NCI-H2196 (cell line): Measurements from ENCODE around the gene TNPO1.

Source experiments
- DNase-seq: peaks from one replicate; lab custom pipeline; 2025; ENCODE audit not compliant: unreplicated experiment; lab: John Stamatoyannopoulos, UW

The TNPO1 gene

GRCh38 chr5:72850113-72850512 is 33.7 kb downstream of the TNPO1 start:
- no peak for DNase-seq

- DNase-seq = no peak
These were observed 35.9 kb downstream of the TNPO1 start for GRCh38 chr5:72852356-72852755.

DNA sequence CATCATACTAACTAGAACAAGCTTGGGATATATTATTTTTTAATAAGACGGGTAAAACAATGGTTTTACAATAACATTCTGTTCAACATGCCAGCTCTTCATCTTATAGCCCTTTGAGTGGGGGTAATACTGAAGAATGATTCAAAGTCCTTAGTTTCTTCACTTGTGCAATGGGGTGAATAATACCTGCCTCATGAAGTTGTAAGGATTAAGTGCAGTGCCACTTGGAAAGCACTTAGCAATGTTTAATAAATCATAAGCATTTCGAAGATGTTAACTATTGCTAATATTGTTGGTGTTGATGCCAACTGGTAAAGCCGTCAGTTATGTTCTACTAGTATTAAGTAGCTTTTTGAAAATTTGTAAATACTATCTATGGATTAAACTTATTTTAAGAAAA is 38.0 kb downstream of the TNPO1 start:
- no peak for DNase-seq

DNA sequence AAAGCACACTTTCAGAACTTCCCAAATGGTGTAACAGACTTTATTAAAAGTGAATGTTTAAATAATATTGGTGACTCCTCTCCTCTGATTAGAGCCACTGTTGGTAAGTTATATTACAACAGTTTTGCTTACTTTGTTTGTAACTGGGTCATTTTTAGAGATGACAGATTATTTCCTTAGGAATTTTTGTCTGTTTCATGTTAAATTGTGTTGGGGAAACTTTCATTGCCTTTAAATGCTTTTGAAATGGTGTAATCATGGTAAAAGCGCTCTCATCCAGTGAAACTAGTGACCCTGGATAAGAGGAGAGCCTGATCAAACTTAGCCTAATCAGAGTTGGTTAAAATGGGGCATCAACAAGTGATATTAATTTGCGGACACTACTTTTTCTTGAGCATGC is 39.4 kb downstream of the TNPO1 start:
- no peak for DNase-seq

- DNase-seq = no peak
These were observed 40.9 kb downstream of the TNPO1 start for GRCh38 chr5:72857396-72857795.

- DNase-seq = no peak
These were observed 42.7 kb downstream of the TNPO1 start for GRCh38 chr5:72859127-72859526.

GRCh38 chr5:72860499-72860898 is 44.0 kb downstream of the TNPO1 start:
- DNase-seq = no peak

DNA sequence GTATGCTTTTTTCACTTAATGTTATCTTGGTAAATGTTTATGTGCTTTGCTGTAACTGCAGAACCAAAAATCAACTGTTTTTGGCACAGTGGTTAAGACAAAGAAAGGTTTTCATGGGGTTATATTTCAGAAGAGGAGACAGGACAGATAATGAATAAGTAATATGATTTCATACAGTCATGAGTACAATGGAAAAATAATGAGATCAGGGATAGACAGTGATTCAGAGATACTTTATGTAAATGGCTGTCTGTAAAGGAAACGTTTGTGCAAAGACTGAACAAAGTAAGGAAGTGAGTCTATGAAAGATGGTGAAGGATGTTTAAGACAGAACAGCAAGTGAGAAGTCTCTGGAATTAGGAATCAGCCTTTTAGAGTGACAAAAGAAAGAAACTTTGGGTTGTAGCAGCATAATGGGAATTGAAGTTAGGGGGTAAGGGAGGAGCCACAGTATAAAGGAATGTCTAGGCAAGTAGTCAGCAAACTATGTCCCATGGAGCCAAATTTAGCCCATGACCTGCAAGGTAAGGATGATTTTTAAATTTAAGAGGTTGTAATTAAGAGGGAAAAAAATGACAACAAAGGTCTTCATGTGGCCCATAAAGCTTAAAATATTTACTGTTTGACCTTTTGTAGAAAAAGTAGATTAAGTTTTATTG is 55.0 kb downstream of the TNPO1 start:
- DNase-seq = no peak

DNA sequence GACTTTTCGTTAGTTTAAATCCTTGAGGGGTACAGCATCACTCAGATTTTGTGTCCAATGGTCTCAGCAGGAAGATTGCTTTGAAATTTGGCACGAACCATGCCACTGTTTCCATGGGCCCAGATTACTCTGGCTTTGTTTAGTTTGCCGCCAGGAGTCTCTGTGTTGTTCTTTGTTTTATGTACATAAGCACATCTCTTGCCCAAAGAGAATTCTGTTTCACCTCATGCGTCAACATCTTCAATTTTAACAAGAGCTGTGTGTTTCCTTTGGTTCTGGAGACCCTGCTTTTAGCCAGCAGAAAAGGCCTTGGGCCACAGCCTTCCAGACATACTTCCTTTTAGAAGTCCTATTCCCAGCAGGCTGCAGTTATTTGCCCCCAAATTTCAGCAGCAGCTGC is 62.4 kb downstream of the TNPO1 start:
- DNase-seq = peak; percentile 50

GRCh38 chr5:72882989-72883388 is 66.5 kb downstream of the TNPO1 start:
- no peak for DNase-seq

- peak; percentile 50 for DNase-seq
These were observed 67.4 kb downstream of the TNPO1 start for GRCh38 chr5:72883850-72884249.

DNA sequence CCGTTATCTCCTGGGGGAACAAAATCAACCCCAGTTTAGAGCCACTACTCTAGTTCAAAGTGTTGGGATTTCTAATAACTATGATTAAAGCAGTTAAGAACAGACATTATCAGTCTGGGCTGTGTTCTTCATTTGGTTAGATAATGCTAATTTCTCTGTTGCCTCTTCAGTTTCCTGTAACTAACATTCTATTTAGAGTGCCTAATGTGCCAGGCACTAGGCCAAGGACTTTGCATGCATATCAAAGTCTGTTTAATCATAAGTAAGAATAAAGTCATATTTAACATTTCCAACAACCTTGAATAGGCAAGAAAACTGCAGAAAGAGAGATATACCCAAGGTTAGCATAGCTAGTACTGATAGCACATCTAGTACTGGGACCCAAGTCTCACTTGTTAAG is 68.4 kb downstream of the TNPO1 start:
- DNase-seq = no peak

DNA sequence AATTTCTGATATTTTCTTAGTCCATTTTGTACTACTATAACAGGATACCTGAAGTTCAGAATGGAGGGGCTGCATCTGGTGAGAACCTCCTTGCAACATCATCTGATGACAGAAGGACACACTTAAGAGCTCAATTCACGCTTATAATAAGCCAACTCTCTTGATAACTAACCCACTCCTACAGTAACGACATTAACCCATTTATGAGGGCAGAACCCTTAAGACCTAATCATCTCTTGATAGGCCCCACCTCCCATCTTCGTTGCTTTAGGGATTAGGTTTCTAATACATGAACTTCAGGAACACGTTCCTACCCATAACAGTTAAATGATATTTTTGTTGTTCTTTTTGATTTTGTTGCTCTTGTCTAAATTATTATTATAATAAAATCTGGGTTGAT is 69.4 kb downstream of the TNPO1 start:
- DNase-seq = no peak

DNA sequence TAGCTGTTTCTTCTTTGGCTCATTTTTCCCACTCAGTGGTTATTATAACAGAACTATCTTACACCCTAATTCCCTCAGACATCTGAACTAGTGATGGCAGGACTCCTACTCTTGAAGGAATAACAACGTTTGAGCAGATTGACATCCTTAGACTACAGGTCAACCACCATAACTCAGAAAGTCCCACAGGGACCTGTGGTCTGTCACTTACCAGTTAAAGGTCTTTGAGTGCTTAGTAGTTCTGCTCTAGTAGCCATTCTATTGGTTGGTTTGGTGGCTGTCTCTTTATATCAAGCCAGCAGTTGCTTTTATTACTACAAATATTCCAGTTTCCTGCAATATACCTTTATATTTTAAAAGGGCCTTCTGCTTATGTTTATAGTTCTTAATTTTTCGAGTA is 72.1 kb downstream of the TNPO1 start:
- DNase-seq = no peak

DNA sequence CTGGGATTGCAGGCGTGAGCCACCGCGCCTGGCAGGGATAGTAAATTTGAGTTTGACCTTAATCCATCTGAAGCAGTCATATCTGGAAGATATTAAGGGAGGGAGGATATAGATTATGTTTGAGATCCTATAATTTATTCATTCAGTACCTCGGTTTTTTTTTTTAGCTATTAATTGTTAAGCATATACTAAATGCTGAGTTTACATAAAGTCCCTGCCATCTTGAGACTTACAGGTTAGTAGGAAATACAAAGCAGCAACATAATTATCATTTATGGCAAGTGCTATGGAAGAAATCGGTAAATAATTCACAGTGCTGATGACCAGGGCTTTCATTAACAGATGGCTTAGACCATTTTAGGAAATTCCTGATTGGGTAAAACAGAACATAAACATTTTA is 72.9 kb downstream of the TNPO1 start:
- no peak for DNase-seq

- DNase-seq = no peak
These were observed 76.4 kb downstream of the TNPO1 start for GRCh38 chr5:72892846-72893245.

DNA sequence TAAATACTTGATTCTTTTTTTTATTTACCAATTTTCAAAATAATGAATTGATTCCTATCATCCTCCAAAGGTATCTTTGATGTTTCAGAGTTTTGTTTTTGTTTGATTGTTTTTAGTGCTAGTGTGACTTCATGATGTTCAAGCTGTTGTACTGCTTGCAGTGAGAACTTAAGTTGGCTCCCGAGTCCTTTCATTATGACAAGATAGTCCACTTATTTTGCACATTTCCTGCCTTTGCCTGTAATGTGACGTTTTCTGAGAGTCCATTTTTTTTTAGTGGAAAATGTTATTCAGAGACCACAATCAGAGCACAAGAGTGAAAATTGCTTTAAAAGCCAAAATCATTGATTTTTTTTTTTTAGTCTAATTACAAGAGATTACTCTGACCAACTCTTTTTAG is 79.3 kb downstream of the TNPO1 start:
- DNase-seq = no peak

DNA sequence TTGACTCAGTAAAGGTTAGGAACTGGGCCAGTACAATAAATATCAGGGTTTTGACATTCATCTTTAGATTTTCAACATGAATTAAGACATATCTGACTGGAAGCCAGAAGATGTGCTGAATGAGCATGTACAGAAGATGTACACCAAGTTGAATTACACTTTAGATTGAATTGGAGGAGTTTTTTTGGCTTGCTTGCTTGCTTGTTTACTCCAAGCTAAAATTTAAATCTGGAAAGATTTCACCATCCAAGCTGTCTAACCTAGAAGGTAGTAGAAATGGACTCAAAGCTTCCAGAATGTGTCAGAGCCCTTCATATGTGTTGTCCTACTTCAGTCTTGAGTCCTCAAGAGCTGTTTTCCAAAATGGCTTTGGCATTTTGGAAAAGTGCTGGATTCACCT is 90.3 kb downstream of the TNPO1 start:
- DNase-seq = no peak

GRCh38 chr5:72908664-72909063 is 92.2 kb downstream of the TNPO1 start:
- DNase-seq = no peak

- no peak for DNase-seq
These were observed 100.9 kb downstream of the TNPO1 start for GRCh38 chr5:72917371-72917776.

- DNase-seq = peak; percentile 4
These were observed 104.4 kb downstream of the TNPO1 start for GRCh38 chr5:72920690-72921502.

DNA sequence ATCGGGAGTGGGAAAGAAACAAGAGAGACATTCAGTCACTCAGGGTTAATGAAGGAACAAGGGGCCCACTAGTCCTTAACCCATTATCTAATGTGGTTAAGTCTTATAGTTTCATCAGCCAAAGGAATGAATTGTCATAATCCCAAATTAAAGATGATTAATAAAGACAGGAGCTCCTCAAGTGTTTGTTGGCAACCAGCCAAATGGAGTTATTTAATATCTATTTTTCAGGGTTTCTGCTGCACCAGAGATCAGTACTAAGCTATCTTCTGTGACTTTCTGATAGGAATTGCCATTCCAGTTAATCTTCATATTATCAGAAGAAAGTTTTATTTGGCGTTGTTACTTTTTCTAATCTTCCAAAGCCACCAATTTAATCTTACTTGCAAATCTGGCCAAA is 105.4 kb downstream of the TNPO1 start:
- no peak for DNase-seq

GRCh38 chr5:72922422-72922821 is 106.0 kb downstream of the TNPO1 start:
- no peak for DNase-seq
